Hepatic stellate cell (primary cell): ENCODE measurements around the gene MAN2B2.
A peak's percentile ranks its signal among the peaks of the same experiment; 100 is the strongest.

Experiments
- DNase-seq: peaks from one replicate; pipeline ENCODE4 v3.0.0; 2011; ENCODE audit warnings: low spot score

The MAN2B2 gene

GRCh38 chr4:6574747-6575502 lies at the start of gene MAN2B2:
MAN2B2 (plus strand) TSS chr4:6575189; CDS start chr4:6575211, 22 bp downstream.
- DNase-seq = peak; percentile 98

GRCh38 chr4:6525474-6525873 lies 49.5 kb upstream of the MAN2B2 start:
- no peak for DNase-seq

DNA sequence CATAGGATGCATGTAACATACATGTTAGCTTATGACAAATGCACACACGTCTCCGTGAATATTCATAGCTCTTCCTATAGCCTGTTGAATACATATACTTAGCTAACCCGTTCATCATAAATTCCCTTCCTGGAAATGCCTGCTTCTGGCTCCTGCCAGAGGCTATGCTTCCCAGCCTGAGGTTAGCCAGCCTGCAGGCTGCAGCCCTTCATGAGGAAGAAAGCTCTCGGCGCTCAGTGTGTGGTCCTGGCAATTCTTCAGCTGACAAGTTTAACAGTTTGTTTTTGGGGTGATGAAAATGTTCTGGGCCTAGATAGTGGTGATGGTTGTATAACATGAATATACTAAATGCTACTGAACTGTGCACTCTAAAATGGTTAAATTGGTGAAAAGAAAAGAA lies 48.8 kb upstream of the MAN2B2 start:
- DNase-seq = no peak

DNA sequence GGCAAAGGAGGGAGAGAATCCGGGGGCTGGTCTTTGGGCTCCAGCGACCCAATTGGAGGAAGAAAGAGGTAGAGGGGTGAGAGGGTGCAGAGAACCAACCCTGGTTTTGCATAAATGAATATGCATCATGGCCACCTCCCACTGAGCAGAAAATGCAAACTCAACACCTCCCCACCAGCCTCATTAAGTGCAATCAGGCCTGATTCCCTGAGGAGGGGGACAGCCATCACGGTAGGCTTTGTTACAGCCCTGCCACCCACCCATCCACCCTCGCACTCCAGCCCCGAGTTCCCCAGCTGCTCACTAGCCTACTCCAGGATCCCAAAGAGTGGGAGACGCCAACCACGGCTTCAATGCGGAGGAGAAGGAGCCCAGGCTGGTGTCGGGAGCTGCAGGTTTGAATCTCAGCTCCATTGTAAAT lies 48.3 kb upstream of the MAN2B2 start:
- no peak for DNase-seq

DNA sequence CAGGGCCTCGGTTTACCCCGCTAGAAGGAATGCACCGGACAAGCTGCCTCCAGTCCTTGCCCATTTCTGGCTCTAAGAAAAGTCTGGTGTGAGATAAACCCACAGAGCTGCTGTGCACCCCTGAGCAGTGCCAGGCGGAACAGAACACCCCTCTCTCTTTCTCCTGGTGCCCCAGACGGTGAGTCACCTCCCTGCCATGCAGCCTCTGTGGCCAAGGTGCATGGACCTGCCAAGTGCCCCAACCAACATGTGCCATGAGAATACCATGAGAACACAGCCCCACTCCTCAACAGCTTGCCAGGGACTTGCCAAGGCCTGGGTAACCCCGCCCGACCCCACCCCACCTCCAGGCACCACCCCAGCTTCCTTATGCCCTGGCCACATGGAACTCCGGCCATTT lies 47.7 kb upstream of the MAN2B2 start:
- no peak for DNase-seq

- DNase-seq = no peak
Measured at GRCh38 chr4:6527683-6528595, 47.0 kb upstream of the MAN2B2 start.

GRCh38 chr4:6529021-6529420 lies 46.0 kb upstream of the MAN2B2 start:
- no peak for DNase-seq

DNA sequence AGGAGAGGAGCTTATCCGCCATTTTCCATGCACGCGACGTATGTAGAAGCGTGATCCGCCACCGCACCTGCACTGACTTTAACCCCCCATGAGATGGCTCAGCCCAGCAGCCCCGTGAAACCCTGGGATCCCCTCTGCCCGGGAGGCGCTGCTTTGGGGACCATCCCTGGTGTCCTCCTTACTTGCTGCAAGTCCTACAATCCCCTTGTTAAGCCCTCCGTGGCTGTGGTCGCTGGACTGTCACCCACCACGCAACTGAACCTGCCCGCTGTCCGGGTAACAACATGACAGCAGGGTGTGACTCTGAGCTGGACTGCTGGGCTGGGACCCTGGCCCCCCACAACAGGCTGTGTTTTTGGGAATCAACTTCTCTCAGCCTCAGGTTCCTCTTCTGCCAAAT lies 44.7 kb upstream of the MAN2B2 start:
- DNase-seq = no peak

DNA sequence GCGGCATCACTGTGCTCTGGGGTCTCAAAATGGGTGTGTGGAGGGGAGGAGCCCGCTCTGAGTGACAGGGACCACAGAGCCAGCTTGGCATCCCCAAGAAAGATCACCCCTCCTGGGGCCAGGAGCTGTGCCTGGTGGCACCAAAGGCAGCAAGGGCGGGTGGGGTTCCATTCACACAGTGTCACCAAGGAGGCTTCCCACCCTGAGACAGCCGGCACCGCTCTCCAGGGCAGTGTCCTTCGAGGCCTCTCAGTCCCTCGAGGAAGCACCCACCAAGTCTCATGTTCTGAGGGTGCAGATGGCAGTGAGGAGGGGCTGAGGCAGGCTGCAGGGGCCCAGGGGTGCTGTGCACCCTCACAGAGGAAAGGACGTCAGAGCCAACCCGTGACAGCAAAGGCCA lies 44.0 kb upstream of the MAN2B2 start:
- DNase-seq = no peak

DNA sequence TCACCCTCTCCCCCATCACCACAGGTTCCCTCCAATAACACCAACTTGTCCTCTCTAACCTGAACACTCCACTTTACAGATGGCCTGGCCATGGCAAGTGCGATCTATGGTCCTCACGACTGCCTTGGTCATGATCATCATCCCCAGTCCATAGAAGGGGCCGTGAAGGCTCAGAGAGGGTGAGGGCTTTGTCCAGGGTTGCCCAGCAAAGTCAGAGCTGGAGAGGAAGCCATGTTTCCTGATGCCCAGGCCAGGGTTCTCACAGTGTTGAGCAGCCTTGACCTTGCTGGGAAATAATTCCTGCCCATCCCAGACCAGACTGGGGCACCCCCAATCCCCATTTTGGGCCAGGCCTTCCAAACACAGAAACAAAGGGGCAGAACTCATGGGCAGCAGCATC lies 42.9 kb upstream of the MAN2B2 start:
- no peak for DNase-seq

- no peak for DNase-seq
Measured at GRCh38 chr4:6532658-6533057, 42.3 kb upstream of the MAN2B2 start.

DNA sequence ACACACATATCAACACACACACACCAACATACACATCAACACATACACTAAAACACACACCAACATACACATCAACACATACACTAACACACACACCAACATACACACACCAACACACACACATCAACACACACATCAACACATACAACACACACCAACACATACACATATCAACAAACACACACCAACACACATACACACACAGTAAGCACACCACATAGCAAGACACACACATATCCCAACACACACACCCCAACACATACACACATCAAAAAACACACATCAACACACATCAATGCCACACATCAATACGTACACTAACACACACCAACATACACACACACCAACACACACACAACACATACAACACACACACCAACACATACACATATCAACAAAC lies 40.9 kb upstream of the MAN2B2 start:
- no peak for DNase-seq

- no peak for DNase-seq
Measured at GRCh38 chr4:6534618-6535328, 40.2 kb upstream of the MAN2B2 start.

- DNase-seq = no peak
Measured at GRCh38 chr4:6535329-6535692, 39.7 kb upstream of the MAN2B2 start.

GRCh38 chr4:6535706-6536105 lies 39.3 kb upstream of the MAN2B2 start:
- DNase-seq = no peak

- no peak for DNase-seq
Measured at GRCh38 chr4:6538111-6538510, 36.9 kb upstream of the MAN2B2 start.

GRCh38 chr4:6538575-6538974 lies 36.4 kb upstream of the MAN2B2 start:
- no peak for DNase-seq

GRCh38 chr4:6539009-6539764 lies 35.8 kb upstream of the MAN2B2 start:
- no peak for DNase-seq

DNA sequence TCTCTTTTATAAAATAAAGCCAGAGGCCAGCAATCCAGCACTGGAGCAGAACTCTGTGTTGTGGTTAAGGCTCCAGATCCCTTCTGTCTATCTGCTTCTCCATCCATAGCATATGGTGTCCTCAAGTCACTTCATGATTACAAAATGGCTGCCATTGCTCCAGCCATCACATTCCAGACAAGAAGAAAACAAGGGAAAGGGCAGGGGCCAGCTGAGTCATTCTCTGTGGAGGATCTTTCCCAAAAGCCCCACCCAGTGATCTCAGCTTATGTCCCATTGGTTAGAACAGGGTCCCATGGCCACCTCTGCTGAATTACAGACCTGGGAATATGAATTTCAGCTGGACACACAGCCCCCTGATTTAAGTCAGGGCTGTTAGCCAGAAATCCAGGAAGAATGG lies 34.1 kb upstream of the MAN2B2 start:
- DNase-seq = no peak

GRCh38 chr4:6541789-6542188 lies 33.2 kb upstream of the MAN2B2 start:
- no peak for DNase-seq

DNA sequence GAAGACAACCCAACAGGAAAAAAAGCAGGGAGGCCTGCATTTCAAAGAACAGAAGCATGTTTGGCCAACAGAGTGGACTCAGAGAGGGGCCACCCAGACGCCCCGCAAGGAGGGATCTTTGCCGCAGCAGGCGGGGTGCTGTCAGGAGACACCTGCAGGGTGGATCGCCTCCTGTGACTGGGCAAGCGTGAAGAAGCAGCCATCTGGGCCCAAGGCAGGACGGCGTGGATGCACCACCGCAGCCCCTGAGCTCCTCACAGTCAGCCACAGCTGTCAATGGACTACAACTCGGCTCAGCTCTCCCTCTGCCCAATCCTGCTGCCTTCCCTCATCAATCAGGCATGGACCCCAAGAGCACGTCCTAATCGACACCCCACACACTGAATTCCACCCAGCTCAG lies 32.0 kb upstream of the MAN2B2 start:
- no peak for DNase-seq

DNA sequence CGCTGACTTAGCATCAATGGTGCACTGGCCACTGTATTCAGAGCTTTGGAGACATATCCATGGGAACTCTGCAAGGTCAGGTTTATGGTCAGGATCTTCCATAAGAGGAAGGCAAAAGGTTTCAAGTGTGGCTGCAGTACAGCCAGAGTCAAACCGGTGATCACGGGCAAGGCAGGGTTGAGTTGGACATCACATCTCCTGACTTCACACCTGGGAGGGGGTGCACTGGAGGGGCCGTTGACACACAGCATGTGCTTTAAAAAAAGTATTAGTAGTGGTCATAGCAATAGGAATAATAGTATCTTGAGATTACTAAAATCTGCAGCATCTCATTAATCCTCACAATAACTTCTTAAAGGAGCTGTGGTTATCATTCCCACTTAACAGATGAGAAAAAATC lies 28.9 kb upstream of the MAN2B2 start:
- DNase-seq = no peak
